Tibial nerve (tissue), 4 donors: ENCODE data around the gene INHBC.

Experiments used
- CTCF ChIP-seq, 5 experiments: fragments of 200-600 bp in 3 of 5; fragments of 450-650 bp in 2 of 5; sonication (generic) in 3 of 5; IDR thresholded peaks; one replicate each; pipeline ENCODE4 v1.5.1; 2016 to 2019; ENCODE audit warnings: antibody characterized with exemption in 5 of 5, mild to moderate bottlenecking in 3 of 5, moderate library complexity in 2 of 5
- EP300 ChIP-seq, 2 donors: sonication (generic); formaldehyde crosslinking; IDR thresholded peaks; one replicate each; pipeline ENCODE4 v1.6.1; 2017; ENCODE audit warnings: antibody characterized with exemption in 2 of 2, mild to moderate bottlenecking in 1 of 2
- POLR2A ChIP-seq, 2 donors: fragments of 450-650 bp; IDR thresholded peaks; one replicate each; pipeline ENCODE4 v1.6.1; 2017; ENCODE audit warnings: antibody characterized with exemption in 2 of 2, mild to moderate bottlenecking in 2 of 2, moderate library complexity in 2 of 2

DNA sequence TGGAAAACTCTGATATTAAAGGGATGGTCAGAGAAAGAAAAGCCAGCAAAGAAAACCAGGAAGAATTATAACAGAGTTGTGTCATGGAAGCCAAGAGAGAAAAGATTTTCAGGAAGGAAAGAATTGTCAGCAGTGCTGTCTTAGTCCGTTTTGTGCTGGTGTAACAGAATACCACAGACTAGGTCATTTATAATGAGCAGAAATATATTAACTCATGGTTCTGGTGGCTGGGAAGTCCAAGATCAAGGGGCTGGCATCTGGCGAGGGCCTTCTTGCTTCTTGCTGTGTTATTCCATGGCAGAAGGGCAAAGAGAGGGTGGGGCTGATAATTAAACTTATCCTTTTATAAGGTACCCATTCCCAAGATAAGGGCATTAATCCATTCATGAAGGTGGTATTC lies 14.1 kb downstream of the INHBC start:
- TF ChIP-seq CTCF (IDR thresholded peaks at IDR 0.05), result no peak
- TF ChIP-seq EP300 (IDR thresholded peaks at IDR 0.05), result no peak
- TF ChIP-seq POLR2A (IDR thresholded peaks at IDR 0.05), result no peak
